ENCODE data around the gene TMBIM1. TPM values are rescaled to one million over a fixed set of nuclear protein-coding genes. Genes with fewer than 3 reads are reported as not detected.

The TMBIM1 gene
- total RNA-seq, 1 donor = 136 TPM

- no peak overlapping the region for H3K4me3 ChIP-seq (ENCODE audit: low read depth, low read length)
- DNase-seq (ENCODE audit: low read depth) = peak; percentile 51
- peak; percentile 34 for TF ChIP-seq CTCF (IDR thresholded peaks at IDR 0.05; ENCODE audit: insufficient read depth, low read depth, low read length)
These were observed 28.3 kb downstream of the TMBIM1 start for GRCh38 chr2:218263817-218264641.

- no peak for DNase-seq (ENCODE audit: low read depth)
- H3K4me3 ChIP-seq (ENCODE audit: low read depth, low read length) = no peak overlapping the region
- TF ChIP-seq CTCF (IDR thresholded peaks at IDR 0.05; ENCODE audit: insufficient read depth, low read depth, low read length) = no peak
These were observed 29.4 kb downstream of the TMBIM1 start for GRCh38 chr2:218262631-218263586.

- DNase-seq (ENCODE audit: low read depth) = peak; percentile 23
These were observed 30.1 kb downstream of the TMBIM1 start for GRCh38 chr2:218262237-218262600.

GRCh38 chr2:218261423-218262236 lies 30.7 kb downstream of the TMBIM1 start:
- TF ChIP-seq CTCF (IDR thresholded peaks at IDR 0.05; ENCODE audit: insufficient read depth, low read depth, low read length) = no peak
- no peak overlapping the region for H3K4me3 ChIP-seq (ENCODE audit: low read depth, low read length)
- peak; percentile 14 for DNase-seq (ENCODE audit: low read depth)

More at GRCh38 chr2:218262237-218262600, 30.1 kb downstream of the TMBIM1 start:
- TF ChIP-seq CTCF (IDR thresholded peaks at IDR 0.05; ENCODE audit: insufficient read depth, low read depth, low read length) = no peak
- no peak overlapping the region for H3K4me3 ChIP-seq (ENCODE audit: low read depth, low read length)

GRCh38 chr2:218260742-218261422 lies 31.4 kb downstream of the TMBIM1 start, which contains the start of gene GPBAR1:
GPBAR1 (plus strand) TSS chr2:218261015; CDS start chr2:218262725, 1,710 bp downstream.
- no peak for DNase-seq (ENCODE audit: low read depth)
- no peak for TF ChIP-seq CTCF (IDR thresholded peaks at IDR 0.05; ENCODE audit: insufficient read depth, low read depth, low read length)
- peak within 1 kb of the TSS; percentile 18 for H3K4me3 ChIP-seq (ENCODE audit: low read depth, low read length)

All from fibroblast of villous mesenchyme (primary cell).